GM12878 (cell line): ENCODE measurements around the gene CNDP1. TPM values are rescaled to one million over a fixed set of nuclear protein-coding genes. Genes with fewer than 3 reads are reported as not detected.

Experiments used
- ATAC-seq: fragments of 200-7000 bp; cut with Tn5 transposase; 3 replicates; pipeline ENCODE4 v1.9.1; 2020; ENCODE audit warnings: mild to moderate bottlenecking, moderate library complexity
- BruUV-seq: library from RNA; stranded (reverse); fragments of 400-500 nt; replicated peaks from 2 replicates; lab custom pipeline; 2021; lab: Mats Ljungman, UMichigan
- CTCF ChIA-PET: fragments of 300-600 bp; sonication (Branson Sonifier 250); formaldehyde crosslinking; extraction: SDS; loops from one replicate; lab custom pipeline; 2021; ENCODE audit warnings: inconsistent platforms; lab: Yijun Ruan, JAX
- POLR2A ChIA-PET: fragments of 350-600 bp; formaldehyde crosslinking; extraction: SDS; loops from one replicate; lab custom pipeline; 2021; ENCODE audit warnings: inconsistent platforms; lab: Charles Lee
- RAD21 ChIA-PET: fragments of 300-600 bp; sonication (Branson Sonifier 250); formaldehyde crosslinking; loops from one replicate; lab custom pipeline; 2023; ENCODE audit warnings: antibody characterized with exemption; ENCODE audit not compliant: unreplicated experiment; lab: Charles Lee
- SMC1A ChIA-PET: fragments of 300-600 bp; sonication (Branson Sonifier 250); formaldehyde crosslinking; loops from one replicate; lab custom pipeline; 2023; ENCODE audit not compliant: unreplicated experiment, uncharacterized antibody; lab: Charles Lee
- DNase-seq: peaks from one replicate; pipeline ENCODE4 v3.0.0-alpha.2; 2011; ENCODE audit warnings: low read depth, low spot score
- FAIRE-seq: peaks from 3 replicates; lab custom pipeline; 2011; peaks lifted over from hg19 to GRCh38; lab: Jason Lieb, UNC
- H2AFZ ChIP-seq: 2 replicates; pipeline ENCODE4 v1.6.0; 2011; ENCODE audit warnings: low read depth, low read length, control low read depth; ENCODE audit not compliant: control insufficient read depth
- H3K27ac ChIP-seq: 2 replicates; pipeline ENCODE4 v1.5.1; 2011; ENCODE audit warnings: control low read depth; ENCODE audit not compliant: control insufficient read depth, insufficient read depth
- H3K27me3 ChIP-seq, 2 experiments: replicated peaks in 1 of 2; 2 replicates each; pipeline versions ENCODE4 v1.6.0 to v1.6.1; 2011; ENCODE audit warnings: low read length in 1 of 2; ENCODE audit not compliant: control insufficient read depth in 2 of 2, insufficient read depth in 2 of 2
- H3K36me3 ChIP-seq, 2 experiments: 2 replicates each; pipeline ENCODE4 v1.5.1; 2011; ENCODE audit warnings: low read length in 1 of 2; ENCODE audit not compliant: control insufficient read depth in 2 of 2, insufficient read depth in 2 of 2
- H3K4me1 ChIP-seq: 2 replicates; pipeline ENCODE4 v1.6.1; 2011; ENCODE audit warnings: mild to moderate bottlenecking, low read length, moderate library complexity, mixed read lengths; ENCODE audit not compliant: control insufficient read depth, insufficient read depth
- H3K4me2 ChIP-seq: 2 replicates; pipeline ENCODE4 v1.6.0; 2011; ENCODE audit warnings: control low read depth; ENCODE audit not compliant: control insufficient read depth, insufficient read depth
- H3K4me3 ChIP-seq: fragments of 200-600 bp; sonication (generic); 2 replicates; pipeline ENCODE4 v1.5.1; 2016
- H3K79me2 ChIP-seq: 2 replicates; pipeline ENCODE4 v1.6.0; 2011; ENCODE audit warnings: low read length; ENCODE audit not compliant: control insufficient read depth, insufficient read depth
- H3K9ac ChIP-seq: 2 replicates; pipeline ENCODE4 v1.8.0; 2011; ENCODE audit warnings: low read length, control low read depth, mixed read lengths; ENCODE audit not compliant: control insufficient read depth, insufficient read depth
- H3K9me3 ChIP-seq: replicated peaks from 3 replicates; pipeline ENCODE4 v1.5.1; 2011; ENCODE audit warnings: mild to moderate bottlenecking, low read length; ENCODE audit not compliant: control insufficient read depth, insufficient read depth
- H4K20me1 ChIP-seq: 2 replicates; pipeline ENCODE4 v1.6.0; 2011; ENCODE audit not compliant: control insufficient read depth, insufficient read depth
- BMI1 ChIP-seq: fragments of 450-650 bp; IDR thresholded peaks from 2 replicates; pipeline ENCODE4 v1.6.1; 2016; ENCODE audit warnings: mild to moderate bottlenecking, moderate library complexity, borderline replicate concordance
- STAT1 ChIP-seq: fragments of 450-650 bp; conservative IDR thresholded peaks from 2 replicates; pipeline ENCODE4 v1.6.1; 2014; ENCODE audit warnings: antibody characterized with exemption, mild to moderate bottlenecking
- ZNF207 ChIP-seq: fragments of 450-650 bp; IDR thresholded peaks from 2 replicates; pipeline ENCODE4 v1.6.1; 2014; ENCODE audit warnings: antibody characterized with exemption, mild to moderate bottlenecking, borderline replicate concordance
- WGBS: methylation state at CpG from one replicate; pipeline ENCODE4 v1.1.6; 2016; ENCODE audit warnings: low lambda C conversion rate; ENCODE audit not compliant: insufficient replicate concordance, insufficient coverage; ENCODE audit errors: missing lambda C conversion rate; 5-methylcytosine and 5-hydroxymethylcytosine counted together
- in situ Hi-C: fragments of 300-500 bp; cut with MboI; formaldehyde crosslinking; loops from 9 replicates; pipeline ENCODE4 v1.14.3; 2018; ENCODE audit warnings: mixed read lengths
- intact Hi-C: fragments of 100-400 bp; cut with micrococcal nuclease; formaldehyde crosslinking; loops from one replicate; pipeline ENCODE4 v1.14.2; 2022; ENCODE audit not compliant: unreplicated experiment
- polyA plus RNA-seq, 11 experiments: library from polyadenylated mRNA; depleted of rRNA in 4 of 11; unstranded in 6 of 11; stranded (reverse) in 5 of 11; fragments of >200 nt; fragmentation: Nextera tagmentation in 4 of 11; fragmentation: Illumina TruSeq in 1 of 11; extraction: Ambion mirVana in 4 of 11; extraction: Trizol in 1 of 11; gene quantifications; 1 replicate in 1 of 11; 2 replicates in 10 of 11; pipeline versions ENCODE4 v1.2.1 to v1.2.3, GENCODE V29; 2011 to 2016; ENCODE audit warnings: inconsistent platforms in 2 of 11, missing spikeins in 2 of 11, low read depth in 1 of 11
- total RNA-seq, 4 experiments: library from RNA; depleted of rRNA in 3 of 4; stranded (reverse); fragments of >200 nt in 3 of 4; fragmentation: Illumina TruSeq in 1 of 4; extraction: Trizol in 1 of 4; gene quantifications; 2 replicates each; pipeline versions ENCODE4 v1.2.1 to v1.2.3, GENCODE V29; 2013 to 2021
- TF ChIP-seq, protein P1 (sequence below): fragments of 450-650 bp; IDR thresholded peaks from 2 replicates; pipeline ENCODE4 v1.6.1; 2016; ENCODE audit warnings: mild to moderate bottlenecking
- TF ChIP-seq, protein P2 (sequence below): fragments of 450-650 bp; IDR thresholded peaks from 2 replicates; pipeline ENCODE4 v1.6.1; 2016; ENCODE audit warnings: mild to moderate bottlenecking
- TF ChIP-seq, protein P3 (sequence below): fragments of 450-650 bp; IDR thresholded peaks from 2 replicates; pipeline ENCODE4 v1.6.1; 2018; ENCODE audit warnings: borderline replicate concordance, mild to moderate bottlenecking; ENCODE audit not compliant: partially characterized antibody

Gene CNDP1
- total and polyA plus RNA-seq, 10 of the 15 experiments (the other 5 are each of a cell fraction or from before 2014, with no cell fraction given) = 0.04 to 0.05 TPM; not detected in 8

DNA sequence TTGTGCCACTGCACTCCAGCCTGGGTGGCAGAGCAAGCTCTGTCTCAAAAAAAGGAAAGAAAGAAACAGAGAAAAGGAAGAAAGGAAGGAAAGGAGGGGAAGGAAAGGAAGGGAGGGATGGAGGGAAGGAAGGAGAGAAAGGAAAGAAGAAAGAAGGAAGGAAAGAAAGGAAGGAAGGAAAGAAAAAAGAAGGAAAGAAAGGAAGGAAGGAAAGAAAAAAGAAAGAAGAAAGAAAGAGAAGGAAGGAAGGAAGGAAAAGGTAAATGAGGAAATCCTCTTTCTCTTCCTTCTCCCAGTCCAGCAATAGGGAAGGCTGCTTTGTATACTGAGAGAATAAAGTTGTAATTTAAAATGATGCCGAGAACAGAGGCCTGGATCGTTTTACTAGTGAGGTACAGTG lies 40.6 kb downstream of the CNDP1 start:
- no peak overlapping the region for H3K4me2 ChIP-seq
- no peak for FAIRE-seq
- H3K9ac ChIP-seq = no peak overlapping the region
- no TSS peak for BruUV-seq
- POLR2A ChIA-PET = no interaction called here
- WGBS = 49% methylated on average over 2 of the region's 2 CpGs
- no peak for TF ChIP-seq ZNF207
- TF ChIP-seq STAT1 = no peak
- TF ChIP-seq, protein P1, sequence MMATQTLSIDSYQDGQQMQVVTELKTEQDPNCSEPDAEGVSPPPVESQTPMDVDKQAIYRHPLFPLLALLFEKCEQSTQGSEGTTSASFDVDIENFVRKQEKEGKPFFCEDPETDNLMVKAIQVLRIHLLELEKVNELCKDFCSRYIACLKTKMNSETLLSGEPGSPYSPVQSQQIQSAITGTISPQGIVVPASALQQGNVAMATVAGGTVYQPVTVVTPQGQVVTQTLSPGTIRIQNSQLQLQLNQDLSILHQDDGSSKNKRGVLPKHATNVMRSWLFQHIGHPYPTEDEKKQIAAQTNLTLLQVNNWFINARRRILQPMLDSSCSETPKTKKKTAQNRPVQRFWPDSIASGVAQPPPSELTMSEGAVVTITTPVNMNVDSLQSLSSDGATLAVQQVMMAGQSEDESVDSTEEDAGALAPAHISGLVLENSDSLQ = no peak
- TF ChIP-seq BMI1 = no peak
- TF ChIP-seq, protein P2, sequence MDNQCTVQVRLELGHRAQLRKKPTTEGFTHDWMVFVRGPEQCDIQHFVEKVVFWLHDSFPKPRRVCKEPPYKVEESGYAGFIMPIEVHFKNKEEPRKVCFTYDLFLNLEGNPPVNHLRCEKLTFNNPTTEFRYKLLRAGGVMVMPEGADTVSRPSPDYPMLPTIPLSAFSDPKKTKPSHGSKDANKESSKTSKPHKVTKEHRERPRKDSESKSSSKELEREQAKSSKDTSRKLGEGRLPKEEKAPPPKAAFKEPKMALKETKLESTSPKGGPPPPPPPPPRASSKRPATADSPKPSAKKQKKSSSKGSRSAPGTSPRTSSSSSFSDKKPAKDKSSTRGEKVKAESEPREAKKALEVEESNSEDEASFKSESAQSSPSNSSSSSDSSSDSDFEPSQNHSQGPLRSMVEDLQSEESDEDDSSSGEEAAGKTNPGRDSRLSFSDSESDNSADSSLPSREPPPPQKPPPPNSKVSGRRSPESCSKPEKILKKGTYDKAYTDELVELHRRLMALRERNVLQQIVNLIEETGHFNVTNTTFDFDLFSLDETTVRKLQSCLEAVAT = no peak
- TF ChIP-seq, protein P3, sequence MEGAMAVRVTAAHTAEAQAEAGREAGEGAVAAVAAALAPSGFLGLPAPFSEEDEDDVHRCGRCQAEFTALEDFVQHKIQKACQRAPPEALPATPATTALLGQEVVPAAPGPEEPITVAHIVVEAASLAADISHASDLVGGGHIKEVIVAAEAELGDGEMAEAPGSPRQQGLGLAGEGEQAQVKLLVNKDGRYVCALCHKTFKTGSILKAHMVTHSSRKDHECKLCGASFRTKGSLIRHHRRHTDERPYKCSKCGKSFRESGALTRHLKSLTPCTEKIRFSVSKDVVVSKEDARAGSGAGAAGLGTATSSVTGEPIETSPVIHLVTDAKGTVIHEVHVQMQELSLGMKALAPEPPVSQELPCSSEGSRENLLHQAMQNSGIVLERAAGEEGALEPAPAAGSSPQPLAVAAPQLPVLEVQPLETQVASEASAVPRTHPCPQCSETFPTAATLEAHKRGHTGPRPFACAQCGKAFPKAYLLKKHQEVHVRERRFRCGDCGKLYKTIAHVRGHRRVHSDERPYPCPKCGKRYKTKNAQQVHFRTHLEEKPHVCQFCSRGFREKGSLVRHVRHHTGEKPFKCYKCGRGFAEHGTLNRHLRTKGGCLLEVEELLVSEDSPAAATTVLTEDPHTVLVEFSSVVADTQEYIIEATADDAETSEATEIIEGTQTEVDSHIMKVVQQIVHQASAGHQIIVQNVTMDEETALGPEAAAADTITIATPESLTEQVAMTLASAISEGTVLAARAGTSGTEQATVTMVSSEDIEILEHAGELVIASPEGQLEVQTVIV = no peak
- TF ChIP-seq, all 136 proteins: peak for 0
- peaks cover 0 to 1% of the 10 kb centered on the region in 2 experiments; a peak in 2 of 4 replicates for H3K27me3 ChIP-seq
- no peaks in the 10 kb centered on the region for H3K36me3 ChIP-seq
- no peak overlapping the region for H2AFZ ChIP-seq
- H3K79me2 ChIP-seq = no peaks in the 10 kb centered on the region
- no peaks in the 10 kb centered on the region for H3K4me1 ChIP-seq
- H4K20me1 ChIP-seq = no peaks in the 10 kb centered on the region
- ChIA-PET RAD21 (no interaction called here), SMC1A (no interaction called here), CTCF (no interaction called here)
- ATAC-seq (no peak), DNase-seq (no peak)
- H3K4me3 ChIP-seq = no peak overlapping the region
- no peaks in the 10 kb centered on the region for H3K9me3 ChIP-seq
- H3K27ac ChIP-seq = no peak overlapping the region
- in situ Hi-C loops = no loop called here
- intact Hi-C loops = no loop called here
